Stimulated activated CD8-positive, alpha-beta memory T cell treated with anti-CD3 and anti-CD28 coated beads, Interleukin-15, amount 100 ng/mL, for 4 hours (primary cell): ENCODE data around the gene HDAC4.

Experiments
- DNase-seq, 2 donors: peaks; one replicate each; pipeline ENCODE4 v3.0.0-alpha.2; 2020; ENCODE audit warnings: low read depth in 2 of 2

Gene HDAC4

GRCh38 chr2:239167766-239168444, 232.9 kb downstream of the HDAC4 start:
- no peak for DNase-seq

- no peak for DNase-seq
These were observed 233.7 kb downstream of the HDAC4 start for GRCh38 chr2:239167011-239167673.

- no peak for DNase-seq
These were observed 234.5 kb downstream of the HDAC4 start for GRCh38 chr2:239166201-239166834.

- no peak for DNase-seq
These were observed 235.5 kb downstream of the HDAC4 start for GRCh38 chr2:239165206-239165831.

- no peak for DNase-seq
These were observed 236.4 kb downstream of the HDAC4 start for GRCh38 chr2:239164335-239164871.

- DNase-seq = no peak
These were observed 237.0 kb downstream of the HDAC4 start for GRCh38 chr2:239163688-239164334.

- no peak for DNase-seq
These were observed 237.7 kb downstream of the HDAC4 start for GRCh38 chr2:239162976-239163687.

GRCh38 chr2:239162141-239162821, 238.5 kb downstream of the HDAC4 start:
- no peak for DNase-seq

- no peak for DNase-seq
These were observed 239.1 kb downstream of the HDAC4 start for GRCh38 chr2:239161711-239162140.

GRCh38 chr2:239160226-239161143, 240.3 kb downstream of the HDAC4 start:
- no peak for DNase-seq

GRCh38 chr2:239159476-239159911, 241.3 kb downstream of the HDAC4 start:
- DNase-seq = no peak

- DNase-seq = no peak
These were observed 242.0 kb downstream of the HDAC4 start for GRCh38 chr2:239158641-239159475.

- DNase-seq = no peak
These were observed 243.0 kb downstream of the HDAC4 start for GRCh38 chr2:239157771-239158170.

GRCh38 chr2:239157269-239157668, 243.6 kb downstream of the HDAC4 start:
- DNase-seq = no peak

- DNase-seq = no peak
These were observed 244.1 kb downstream of the HDAC4 start for GRCh38 chr2:239156516-239157265.

GRCh38 chr2:239155806-239156480, 244.9 kb downstream of the HDAC4 start:
- no peak for DNase-seq
